Ascending aorta (tissue), 2 donors: ENCODE measurements around the gene TMEM39A. TPM values are rescaled to one million over a fixed set of nuclear protein-coding genes. Genes with fewer than 3 reads are reported as not detected.

Source experiments
- DNase-seq, 2 donors: peaks; one replicate each; pipeline ENCODE4 v3.0.0-alpha.2; 2019; ENCODE audit warnings: low spot score in 2 of 2
- H3K27ac ChIP-seq, 2 donors: fragments of 200-600 bp; sonication (generic); one replicate each; pipeline ENCODE4 v1.5.1; 2016 to 2017; ENCODE audit warnings: mild to moderate bottlenecking in 1 of 2
- H3K27me3 ChIP-seq: fragments of 200-600 bp; sonication (generic); one replicate; pipeline ENCODE4 v1.5.1; 2017
- H3K36me3 ChIP-seq, 2 donors: fragments of 200-600 bp; sonication (generic); one replicate each; pipeline ENCODE4 v1.5.1; 2016
- H3K4me1 ChIP-seq, 2 donors: fragments of 200-600 bp; sonication (generic); one replicate each; pipeline ENCODE4 v1.5.1; 2016 to 2017; ENCODE audit warnings: mild to moderate bottlenecking in 1 of 2
- H3K4me3 ChIP-seq, 2 donors: fragments of 200-600 bp; sonication (generic); one replicate each; pipeline ENCODE4 v1.5.1; 2016 to 2017; ENCODE audit warnings: mild to moderate bottlenecking in 1 of 2
- H3K9me3 ChIP-seq, 2 donors: fragments of 200-600 bp; sonication (generic); one replicate each; pipeline ENCODE4 v1.5.1; 2016
- CTCF ChIP-seq, 3 experiments: fragments of 200-600 bp in 2 of 3; fragments of 450-650 bp in 1 of 3; sonication (generic) in 2 of 3; IDR thresholded peaks; one replicate each; pipeline ENCODE4 v1.5.1; 2016 to 2019; ENCODE audit warnings: antibody characterized with exemption in 3 of 3, mild to moderate bottlenecking in 1 of 3, moderate library complexity in 1 of 3
- intact Hi-C: fragments of 100-400 bp; cut with DNase I; formaldehyde crosslinking; loops from one replicate; pipeline ENCODE4 v1.15.1; 2023
- total RNA-seq: library from RNA; depleted of rRNA; stranded (reverse); fragments of >200 nt; gene quantifications from one replicate; pipeline ENCODE4 v1.1.0, GENCODE V29; 2016

Gene TMEM39A
- total RNA-seq, 1 donor from 2014 or later = 115 TPM

DNA sequence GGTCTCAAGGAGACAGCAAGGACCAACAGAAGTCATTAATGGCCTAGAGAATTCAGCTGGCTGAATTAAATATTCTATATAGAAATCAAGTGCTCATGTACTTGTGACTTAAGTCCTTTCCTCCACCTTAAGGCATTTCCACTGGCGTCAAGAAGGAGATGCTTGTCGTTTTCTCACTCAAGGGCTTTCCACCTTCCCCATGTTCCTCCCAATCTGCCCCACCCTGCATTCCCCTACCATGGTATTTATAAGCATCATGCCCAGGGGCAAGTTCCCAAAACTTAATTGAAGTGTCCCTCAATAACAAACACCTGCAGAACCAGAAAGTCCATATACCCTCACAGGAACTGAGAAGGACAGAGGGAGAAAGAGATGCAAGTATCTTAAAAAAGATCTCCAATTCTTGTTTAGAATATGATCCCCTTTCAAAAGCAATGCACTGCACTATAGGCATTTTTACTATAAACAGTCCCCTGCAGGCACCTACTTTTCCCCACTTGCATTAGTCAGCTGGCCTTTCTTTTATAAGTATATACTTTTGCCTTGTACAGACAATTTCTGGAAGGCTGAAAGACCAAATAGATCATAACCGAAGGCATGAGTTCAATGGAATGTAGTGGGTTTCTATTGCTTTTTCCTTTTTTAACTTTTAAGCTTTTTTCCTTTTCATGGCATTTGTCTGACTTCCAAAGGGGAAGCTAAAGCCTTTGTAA is 29.6 kb downstream of the TMEM39A start:
- peaks cover 93 to 98% of the 10 kb centered on the region in 2 donors for H3K36me3 ChIP-seq

DNA sequence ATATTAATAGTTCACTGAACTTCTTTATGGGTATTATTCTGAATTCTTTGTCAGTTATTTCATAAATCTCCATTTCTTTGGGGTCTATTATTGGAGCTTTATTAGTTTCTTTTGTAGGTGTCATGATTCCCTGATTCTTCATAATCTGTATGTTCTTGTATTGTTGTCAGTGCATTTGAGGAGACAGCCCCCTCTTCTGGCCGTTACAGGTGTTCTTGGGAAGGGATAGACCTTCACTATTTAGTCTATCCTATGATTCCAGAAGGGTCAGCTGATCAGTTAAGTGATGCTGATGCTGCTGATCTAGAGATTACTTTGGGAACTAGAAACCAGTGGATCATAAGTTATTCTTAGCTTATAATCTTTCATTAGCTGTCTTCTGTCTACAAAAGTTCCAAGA is 34.9 kb downstream of the TMEM39A start:
- peaks cover 48 to 57% of the 10 kb centered on the region in 2 donors for H3K36me3 ChIP-seq
- intact Hi-C loops = no loop called here
- no peak overlapping the region for H3K27ac ChIP-seq
- H3K27me3 ChIP-seq = no peaks in the 10 kb centered on the region
- peaks cover 34 to 49% of the 10 kb centered on the region in 2 donors for H3K9me3 ChIP-seq
- H3K4me3 ChIP-seq = no peak overlapping the region
- no peak for DNase-seq
- no peak for TF ChIP-seq CTCF (IDR thresholded peaks at IDR 0.05)
- H3K4me1 ChIP-seq = no peaks in the 10 kb centered on the region

More for the DNA sequence above, 29.6 kb downstream of the TMEM39A start:
- Histone ChIP-seq H3K9me3 (peaks cover 7 to 15% of the 10 kb centered on the region in 2 donors), H3K27ac (no peak overlapping the region), H3K27me3 (no peaks in the 10 kb centered on the region), H3K4me1 (no peaks in the 10 kb centered on the region), H3K4me3 (no peak overlapping the region)
- TF ChIP-seq CTCF (IDR thresholded peaks at IDR 0.05) = no peak
- DNase-seq = no peak
- intact Hi-C loops = no loop called here

DNA sequence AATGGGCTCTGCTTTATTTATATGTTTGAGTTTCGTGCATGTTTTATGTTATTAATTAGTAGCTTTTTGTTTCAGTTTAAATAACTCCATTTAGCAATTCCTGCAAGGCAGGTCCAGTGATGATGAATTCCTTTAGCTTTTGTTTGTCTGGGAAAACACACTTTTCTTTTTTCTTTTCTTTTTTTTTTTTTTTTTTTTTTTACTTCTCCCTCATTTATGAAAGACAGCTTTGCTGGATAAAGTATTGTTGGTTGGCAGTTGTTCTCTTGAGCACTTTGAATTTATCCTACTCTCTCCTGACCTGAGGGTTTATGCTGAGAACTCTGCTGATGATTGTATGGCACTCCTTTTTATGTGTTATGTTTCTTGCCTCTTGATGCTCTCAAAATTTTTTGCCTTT is 35.7 kb downstream of the TMEM39A start:
- TF ChIP-seq CTCF (IDR thresholded peaks at IDR 0.05) = no peak
- Histone ChIP-seq H3K4me1 (no peaks in the 10 kb centered on the region), H3K27ac (no peak overlapping the region), H3K27me3 (no peaks in the 10 kb centered on the region), H3K36me3 (peaks cover 39 to 48% of the 10 kb centered on the region in 2 donors), H3K4me3 (no peak overlapping the region), H3K9me3 (peaks cover 34 to 49% of the 10 kb centered on the region in 2 donors)
- no peak for DNase-seq
- intact Hi-C loops = no loop called here

GRCh38 chr3:119420196-119420595 is 43.2 kb downstream of the TMEM39A start:
- no peak for DNase-seq
- no peak for TF ChIP-seq CTCF (IDR thresholded peaks at IDR 0.05)
- Histone ChIP-seq H3K9me3 (peaks cover 0 to 3% of the 10 kb centered on the region in 2 donors), H3K27me3 (no peaks in the 10 kb centered on the region), H3K36me3 (peaks cover 0 to 20% of the 10 kb centered on the region in 2 donors), H3K4me3 (no peak overlapping the region), H3K27ac (no peak overlapping the region), H3K4me1 (no peaks in the 10 kb centered on the region)
- intact Hi-C loops = no loop called here

GRCh38 chr3:119418641-119419040 is 44.8 kb downstream of the TMEM39A start:
- H3K36me3 ChIP-seq = peaks cover 10 to 35% of the 10 kb centered on the region in 2 donors
- no peak overlapping the region for H3K27ac ChIP-seq
- H3K27me3 ChIP-seq = no peaks in the 10 kb centered on the region
- H3K4me3 ChIP-seq = no peak overlapping the region
- DNase-seq = no peak
- TF ChIP-seq CTCF (IDR thresholded peaks at IDR 0.05) = no peak
- intact Hi-C loops = no loop called here
- H3K9me3 ChIP-seq = no peaks in the 10 kb centered on the region
- no peaks in the 10 kb centered on the region for H3K4me1 ChIP-seq
